ENCODE data around the gene G2E3. TPM values are rescaled to one million over a fixed set of nuclear protein-coding genes. Genes with fewer than 3 reads are reported as not detected.

G2E3 gene
- total RNA-seq, 2 experiments from 2014 or later, result 21.5 to 27.0 TPM

- ATAC-seq, result no peak
- ChIA-PET CTCF (no interaction called here), POLR2A (no interaction called here)
- H3K4me1 Mint-ChIP-seq (ENCODE audit: low read depth), result no peaks in the 10 kb centered on the region
- TF ChIP-seq, protein P1, sequence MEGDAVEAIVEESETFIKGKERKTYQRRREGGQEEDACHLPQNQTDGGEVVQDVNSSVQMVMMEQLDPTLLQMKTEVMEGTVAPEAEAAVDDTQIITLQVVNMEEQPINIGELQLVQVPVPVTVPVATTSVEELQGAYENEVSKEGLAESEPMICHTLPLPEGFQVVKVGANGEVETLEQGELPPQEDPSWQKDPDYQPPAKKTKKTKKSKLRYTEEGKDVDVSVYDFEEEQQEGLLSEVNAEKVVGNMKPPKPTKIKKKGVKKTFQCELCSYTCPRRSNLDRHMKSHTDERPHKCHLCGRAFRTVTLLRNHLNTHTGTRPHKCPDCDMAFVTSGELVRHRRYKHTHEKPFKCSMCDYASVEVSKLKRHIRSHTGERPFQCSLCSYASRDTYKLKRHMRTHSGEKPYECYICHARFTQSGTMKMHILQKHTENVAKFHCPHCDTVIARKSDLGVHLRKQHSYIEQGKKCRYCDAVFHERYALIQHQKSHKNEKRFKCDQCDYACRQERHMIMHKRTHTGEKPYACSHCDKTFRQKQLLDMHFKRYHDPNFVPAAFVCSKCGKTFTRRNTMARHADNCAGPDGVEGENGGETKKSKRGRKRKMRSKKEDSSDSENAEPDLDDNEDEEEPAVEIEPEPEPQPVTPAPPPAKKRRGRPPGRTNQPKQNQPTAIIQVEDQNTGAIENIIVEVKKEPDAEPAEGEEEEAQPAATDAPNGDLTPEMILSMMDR (IDR thresholded peaks at IDR 0.05), result no peak
- no peak for DNase-seq
- H3K9me3 Mint-ChIP-seq, result no peaks in the 10 kb centered on the region
- intact Hi-C loops (cut with micrococcal nuclease), result no loop called here
- no peak overlapping the region for H3K4me3 Mint-ChIP-seq
- no peaks in the 10 kb centered on the region for H3K27me3 Mint-ChIP-seq
- H3K27ac Mint-ChIP-seq, result no peak overlapping the region
- peaks cover 10% of the 10 kb centered on the region for H3K36me3 Mint-ChIP-seq (ENCODE audit: low read depth)
Observed at GRCh38 chr14:30614155-30614554, 55.2 kb downstream of the G2E3 start.

DNA sequence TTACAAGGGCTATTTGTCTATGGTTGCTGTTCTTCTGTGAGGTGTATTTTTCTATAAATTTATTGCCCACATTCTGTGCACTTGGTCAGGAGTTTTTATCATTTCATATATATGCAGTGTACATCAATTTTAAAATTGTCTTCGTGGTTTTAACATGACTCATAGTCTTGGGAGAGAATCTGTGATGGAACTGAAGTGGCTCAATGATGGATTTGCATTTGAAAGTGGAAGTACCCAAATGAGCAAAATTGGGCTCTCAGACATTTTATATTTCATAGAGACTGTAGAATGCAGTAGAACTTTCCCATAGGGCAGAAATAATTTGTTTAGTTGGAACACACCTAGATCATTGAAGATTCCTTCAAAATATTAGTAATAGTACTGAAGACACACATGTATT is 61.2 kb downstream of the G2E3 start:
- H3K36me3 Mint-ChIP-seq (ENCODE audit: low read depth), result peaks cover 18% of the 10 kb centered on the region
- H3K27ac Mint-ChIP-seq, result peak overlapping the region; percentile 70
- intact Hi-C loops (cut with micrococcal nuclease), result loop anchor here (5.0 kb wide), 1 partner anchor 63 kb away; the partner anchor contains the start of gene G2E3
- no peak for DNase-seq
- no peaks in the 10 kb centered on the region for H3K27me3 Mint-ChIP-seq
- ChIA-PET POLR2A (no interaction called here), CTCF (no interaction called here)
- no peaks in the 10 kb centered on the region for H3K9me3 Mint-ChIP-seq
- H3K4me1 Mint-ChIP-seq (ENCODE audit: low read depth), result peaks cover 30% of the 10 kb centered on the region
- peak overlapping the region; percentile 46 for H3K4me3 Mint-ChIP-seq
- TF ChIP-seq, protein P1 (IDR thresholded peaks at IDR 0.05), result no peak
- peak; percentile 25 for ATAC-seq

DNA sequence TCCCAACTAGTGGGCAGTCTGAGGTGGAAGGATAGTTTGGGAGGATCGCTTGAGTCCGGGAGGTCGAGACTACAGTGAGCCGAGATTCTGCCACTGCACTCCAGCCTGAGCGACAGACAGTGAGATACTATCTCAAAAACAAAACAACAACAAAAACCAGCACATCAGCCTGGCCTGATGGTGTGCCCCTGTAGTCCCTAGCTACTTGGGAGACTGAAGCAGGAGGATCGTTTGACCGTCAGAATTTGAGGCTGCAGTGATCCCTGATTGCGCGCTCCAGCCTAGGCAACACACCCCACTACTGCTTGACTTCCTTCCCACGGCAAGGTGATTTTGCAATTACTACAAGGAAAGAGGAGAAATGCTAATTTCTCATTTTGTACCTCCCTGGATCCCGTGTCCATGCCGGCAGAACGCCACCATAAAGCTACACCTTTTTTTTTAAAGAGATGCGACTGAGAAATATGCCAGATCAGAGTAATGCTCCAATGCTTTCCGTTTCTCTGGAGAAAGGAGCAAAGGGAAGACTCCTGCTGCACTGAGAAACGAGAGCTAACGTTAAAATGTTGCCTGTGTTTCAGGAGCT is 62.5 kb downstream of the G2E3 start:
- H3K36me3 Mint-ChIP-seq (ENCODE audit: low read depth), result peaks cover 13% of the 10 kb centered on the region
- H3K9me3 Mint-ChIP-seq, result no peaks in the 10 kb centered on the region
- ChIA-PET POLR2A (interaction anchor here (1.0 to 2.4 kb wide), 8 partner anchors 10 to 586 kb away, joined by 3 to 11 read pairs (median 5); partner anchors contain the start of genes AP4S1, HECTD1 and STRN3), CTCF (interaction anchor here (0.8 to 1.5 kb wide), 3 partner anchors 35 to 63 kb away, joined by 3 to 4 read pairs (median 3); partner anchors contain the start of gene G2E3)
- peak overlapping the region; percentile 94 for H3K27ac Mint-ChIP-seq
- no peaks in the 10 kb centered on the region for H3K27me3 Mint-ChIP-seq
- intact Hi-C loops (cut with micrococcal nuclease), result loop anchor here (5.0 kb wide), 1 partner anchor 64 kb away; the partner anchor contains the start of gene G2E3
- ATAC-seq, result peak; percentile 3
- H3K4me3 Mint-ChIP-seq, result peak overlapping the region; percentile 88
- DNase-seq, result peak; percentile 23
- peaks cover 34% of the 10 kb centered on the region for H3K4me1 Mint-ChIP-seq (ENCODE audit: low read depth)
- TF ChIP-seq, protein P1 (IDR thresholded peaks at IDR 0.05), result no peak

GRCh38 chr14:30621940-30622830 is 63.2 kb downstream of the G2E3 start, which contains the start of gene SCFD1:
TSS of gene SCFD1 (plus strand) at chr14:30622319. CDS start at chr14:30622339, 20 bp downstream.
- DNase-seq (peak; percentile 96), ATAC-seq (peak; percentile 97)
- H3K9me3 Mint-ChIP-seq, result no peaks in the 10 kb centered on the region
- H3K36me3 Mint-ChIP-seq (ENCODE audit: low read depth), result peaks cover 13% of the 10 kb centered on the region
- TF ChIP-seq, protein P1 (IDR thresholded peaks at IDR 0.05), result no peak
- H3K27ac Mint-ChIP-seq, result peak within 1 kb of the TSS; percentile 94
- H3K4me1 Mint-ChIP-seq (ENCODE audit: low read depth), result peaks cover 40% of the 10 kb centered on the region
- intact Hi-C loops (cut with micrococcal nuclease), result loop anchor here (5.0 kb wide), 1 partner anchor 65 kb away; the partner anchor contains the start of gene G2E3
- ChIA-PET POLR2A (interaction anchor here (0.9 to 2.4 kb wide), 13 partner anchors 9 to 585 kb away, joined by 3 to 11 read pairs (median 4); partner anchors contain the start of genes AP4S1, HECTD1 and STRN3), CTCF (interaction anchor here (0.8 to 1.5 kb wide), 4 partner anchors 9 to 64 kb away, joined by 3 to 4 read pairs (median 3); partner anchors contain the start of gene G2E3)
- peak within 1 kb of the TSS; percentile 88 for H3K4me3 Mint-ChIP-seq
- H3K27me3 Mint-ChIP-seq, result no peaks in the 10 kb centered on the region
